ENCODE results near the gene ACVRL1. TPM values are rescaled to one million over a fixed set of nuclear protein-coding genes. Genes with fewer than 3 reads are reported as not detected.

The ACVRL1 gene
- total and polyA plus RNA-seq, 8 donors: 74.2 to 173 (median 95.8) TPM

- TF ChIP-seq CTCF (IDR thresholded peaks at IDR 0.05): peak in 1 of 2 donors; percentile 35
- Histone ChIP-seq H3K27me3 (peaks cover 0 to 9% of the 10 kb centered on the region in 2 donors), H3K27ac (no peak overlapping the region), H3K4me1 (peaks cover 0 to 32% of the 10 kb centered on the region in 2 donors), H3K36me3 (no peaks in the 10 kb centered on the region), H3K4me3 (no peak overlapping the region), H3K9me3 (no peaks in the 10 kb centered on the region)
- DNase-seq (no peak), ATAC-seq (no peak)
- intact Hi-C loops (cut with DNase I): loop anchor here in 1 of 2 donors (5.0 kb wide), 1 partner anchor 90 kb away; no protein-coding TSS in a partner anchor
Measured at GRCh38 chr12:51891843-51892242, 15.5 kb upstream of the ACVRL1 start.

GRCh38 chr12:51893786-51894185, 13.5 kb upstream of the ACVRL1 start:
- intact Hi-C loops (cut with DNase I): loop anchor here in 1 of 2 donors (5.0 kb wide), 1 partner anchor 89 kb away; no protein-coding TSS in a partner anchor
- no peak for ATAC-seq
- no peak overlapping the region for H3K27ac ChIP-seq
- H3K27me3 ChIP-seq: no peaks in the 10 kb centered on the region
- H3K4me1 ChIP-seq: peaks cover 0 to 30% of the 10 kb centered on the region in 2 donors
- DNase-seq: no peak
- no peaks in the 10 kb centered on the region for H3K36me3 ChIP-seq
- no peak for TF ChIP-seq CTCF (IDR thresholded peaks at IDR 0.05)
- H3K4me3 ChIP-seq: no peak overlapping the region
- H3K9me3 ChIP-seq: no peaks in the 10 kb centered on the region

- intact Hi-C loops (cut with DNase I): no loop called here
- H3K36me3 ChIP-seq: no peaks in the 10 kb centered on the region
- no peaks in the 10 kb centered on the region for H3K9me3 ChIP-seq
- ATAC-seq (no peak), DNase-seq (no peak)
- peaks cover 0 to 30% of the 10 kb centered on the region in 2 donors for H3K4me1 ChIP-seq
- no peak overlapping the region for H3K4me3 ChIP-seq
- H3K27me3 ChIP-seq: no peaks in the 10 kb centered on the region
- peak overlapping the region in 1 of 2 donors; percentile 58 for H3K27ac ChIP-seq
- no peak for TF ChIP-seq CTCF (IDR thresholded peaks at IDR 0.05)
Measured at GRCh38 chr12:51895378-51896135, 11.7 kb upstream of the ACVRL1 start.

GRCh38 chr12:51896236-51896635, 11.1 kb upstream of the ACVRL1 start:
- ATAC-seq (no peak), DNase-seq (no peak)
- Histone ChIP-seq H3K27ac (peak overlapping the region in 1 of 2 donors; percentile 58), H3K9me3 (no peaks in the 10 kb centered on the region), H3K4me3 (no peak overlapping the region), H3K36me3 (no peaks in the 10 kb centered on the region), H3K4me1 (peaks cover 0 to 30% of the 10 kb centered on the region in 2 donors), H3K27me3 (no peaks in the 10 kb centered on the region)
- intact Hi-C loops (cut with DNase I): no loop called here
- TF ChIP-seq CTCF (IDR thresholded peaks at IDR 0.05): no peak

GRCh38 chr12:51897181-51897580, 10.1 kb upstream of the ACVRL1 start:
- Histone ChIP-seq H3K27me3 (no peaks in the 10 kb centered on the region), H3K9me3 (no peaks in the 10 kb centered on the region), H3K27ac (peak overlapping the region; percentile 56 to 58), H3K36me3 (no peaks in the 10 kb centered on the region), H3K4me3 (no peak overlapping the region), H3K4me1 (peaks cover 0 to 30% of the 10 kb centered on the region in 2 donors)
- DNase-seq (no peak), ATAC-seq (peak; percentile 35)
- no peak for TF ChIP-seq CTCF (IDR thresholded peaks at IDR 0.05)
- intact Hi-C loops (cut with DNase I): no loop called here
